Stimulated activated CD4-positive, alpha-beta T cell treated with anti-CD3 and anti-CD28 coated beads, Interleukin-4, amount 100 ng/mL, for 4 hours (primary cell): ENCODE results near the gene RPS3.
A peak's percentile ranks its signal among the peaks of the same experiment; 100 is the strongest.
"Not testable (repeated sequence)": the region's sequence is repeated elsewhere in the genome, so short reads cannot be mapped to it uniquely, and the experiment has no call there.

Experiments
- DNase-seq, 2 experiments: peaks; one replicate each; pipeline ENCODE4 v3.0.0-alpha.2; 2020

The RPS3 gene

GRCh38 chr11:75380716-75381420 lies 18.4 kb upstream of the RPS3 start:
- no peak for DNase-seq

DNA sequence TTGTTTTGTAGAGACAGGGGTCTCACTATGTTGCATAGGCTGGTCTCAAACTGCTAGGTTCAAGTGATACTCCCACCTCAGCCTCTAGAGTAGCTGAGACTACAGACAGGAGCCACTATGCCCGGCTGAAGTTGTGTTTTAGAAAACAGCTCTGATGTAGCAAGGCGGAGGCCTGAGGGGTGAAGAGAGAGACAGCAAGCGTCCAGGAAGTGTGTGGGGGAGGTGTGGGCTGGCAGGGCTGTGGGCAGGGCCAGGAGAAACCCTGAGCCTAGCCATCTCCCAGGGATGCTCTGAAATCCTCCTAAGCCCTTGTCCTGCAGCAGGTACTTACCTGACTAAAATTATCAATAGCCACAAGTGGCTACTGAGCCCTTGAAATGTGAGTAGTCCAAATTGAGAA lies 16.1 kb upstream of the RPS3 start:
- DNase-seq = peak in 1 of 2 experiments; percentile 22

DNA sequence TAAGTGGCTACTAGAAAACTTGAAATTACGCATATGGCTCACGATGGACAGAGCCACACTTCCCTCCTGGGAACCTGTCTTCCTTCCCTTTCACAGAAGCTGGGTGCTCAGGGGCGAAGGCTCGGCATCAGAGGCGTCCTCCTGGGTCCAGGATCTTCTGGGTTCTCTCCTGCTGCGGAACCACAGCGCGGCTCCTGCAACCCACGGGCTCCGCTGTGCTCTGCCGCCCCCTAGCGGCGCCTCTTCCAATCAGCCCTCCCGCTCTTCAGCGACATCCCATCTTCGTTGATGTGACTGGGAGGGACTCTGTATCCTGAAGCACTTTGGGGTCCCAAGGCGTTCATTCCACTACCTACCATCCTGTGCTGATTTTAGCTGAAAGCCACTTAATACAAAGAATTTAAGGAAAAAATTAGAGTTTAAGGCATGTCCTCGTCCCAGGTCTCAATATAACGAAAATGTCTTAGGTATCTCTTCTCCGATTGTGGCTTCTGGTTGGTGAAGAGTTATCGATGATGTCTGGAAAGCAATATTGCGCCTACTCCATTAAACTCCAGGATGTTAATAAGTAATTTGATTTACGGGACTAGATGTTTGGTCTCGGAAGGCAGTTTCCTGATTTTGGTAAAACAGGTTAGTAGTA lies 14.8 kb upstream of the RPS3 start:
- peak; percentile 64 to 81 for DNase-seq

DNA sequence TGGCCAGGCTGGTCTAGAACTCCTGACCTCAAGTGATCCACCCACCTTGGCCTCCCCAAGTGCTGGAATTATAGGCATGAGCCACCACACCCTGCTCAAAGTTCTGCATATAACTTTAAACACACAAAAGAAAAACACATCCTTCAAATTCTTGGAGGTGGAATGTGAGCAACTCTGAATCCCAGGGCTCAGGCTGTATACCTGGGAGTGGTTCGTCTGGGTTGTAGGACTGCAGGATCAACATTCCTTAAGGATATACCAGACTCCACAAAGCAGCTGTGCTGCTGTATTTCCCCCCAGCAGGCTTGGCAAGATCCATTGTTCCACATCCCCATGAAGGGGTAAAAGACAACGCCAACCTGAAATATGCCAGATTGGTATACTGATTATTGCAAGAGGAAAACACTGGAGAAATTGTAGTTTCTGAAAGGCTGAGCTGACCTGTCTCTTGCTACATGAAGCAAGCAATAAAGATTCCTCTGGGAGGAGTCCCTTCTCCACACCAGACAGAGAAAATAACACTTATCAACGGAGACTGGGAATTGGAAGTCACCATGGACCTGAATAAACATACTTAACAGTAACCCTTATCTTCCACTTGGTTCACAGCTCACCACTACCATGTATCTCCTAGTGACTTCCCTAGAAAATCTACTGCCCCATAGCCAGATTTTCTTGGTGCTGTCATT lies 12.2 kb upstream of the RPS3 start:
- DNase-seq = no peak

DNA sequence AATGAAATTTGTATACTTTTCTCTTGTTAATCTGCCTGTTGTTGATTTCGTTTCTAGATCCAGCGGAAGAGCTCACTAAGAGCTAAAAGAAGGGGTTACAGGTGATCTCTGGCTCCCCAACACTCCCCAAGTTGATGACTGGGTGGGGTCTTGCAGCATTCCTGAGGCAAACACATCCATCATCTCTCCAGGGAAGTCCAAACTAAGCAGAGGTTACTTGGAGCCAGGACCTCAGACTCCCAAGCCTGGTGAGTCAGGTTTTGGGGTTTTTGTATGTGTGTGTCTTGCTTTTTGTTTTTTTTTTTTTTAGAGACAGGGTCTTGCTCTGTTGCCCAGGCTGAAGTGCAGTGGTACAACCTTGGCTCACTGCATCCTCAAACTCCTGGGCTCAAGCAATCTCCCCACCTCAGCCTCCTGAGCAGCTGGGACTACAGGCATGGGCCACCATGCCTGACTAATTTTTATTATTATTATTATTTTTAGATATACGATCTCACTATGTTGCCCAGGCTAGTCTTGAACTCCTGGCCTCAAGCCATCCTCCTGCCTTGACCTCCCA lies 11.5 kb upstream of the RPS3 start:
- DNase-seq = no peak

DNA sequence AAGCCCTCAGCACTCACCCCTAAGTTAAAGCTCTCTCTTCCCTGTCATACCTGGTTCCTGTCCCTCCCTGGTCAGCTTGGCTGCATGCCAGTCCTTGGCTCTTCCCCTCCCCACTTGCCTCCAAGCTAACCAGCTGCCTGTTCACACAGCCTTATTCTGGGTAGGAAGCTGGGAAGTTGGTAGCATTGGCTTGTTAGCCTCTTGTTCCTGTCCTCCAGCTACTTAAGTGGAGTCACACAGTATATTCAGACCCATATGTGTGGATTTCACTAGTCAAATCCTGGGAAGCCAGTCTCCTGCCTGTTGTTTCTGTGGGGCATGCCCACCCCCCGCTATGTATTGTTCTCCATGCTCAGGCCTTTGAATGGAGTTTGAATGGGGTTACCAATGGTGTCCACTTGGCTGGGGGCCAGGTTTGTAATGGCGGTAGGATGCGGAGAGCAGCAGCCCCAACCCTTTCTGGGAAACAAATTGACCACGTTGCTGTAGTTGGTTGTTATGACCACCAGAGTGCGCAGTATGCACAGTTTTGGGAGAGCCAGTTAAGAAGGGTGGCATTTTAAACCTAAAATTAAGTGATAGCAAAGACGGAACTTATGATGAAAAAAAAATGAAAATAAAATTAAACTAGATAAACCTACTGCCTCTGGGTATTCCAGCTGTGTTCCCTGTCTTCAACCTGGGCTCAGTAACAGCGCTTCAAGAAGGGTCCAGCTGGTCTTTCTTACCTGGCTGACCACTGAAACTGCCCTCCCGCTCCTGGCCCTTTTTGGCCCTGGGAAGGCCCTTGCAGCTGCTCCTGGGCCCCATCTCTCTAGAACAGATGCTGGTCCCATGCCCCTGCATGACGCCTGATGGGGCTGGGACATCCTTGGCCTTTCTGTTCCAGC lies 10.7 kb upstream of the RPS3 start:
- DNase-seq = peak; percentile 49 to 62

GRCh38 chr11:75389276-75389605 lies 10.1 kb upstream of the RPS3 start:
- no peak for DNase-seq

DNA sequence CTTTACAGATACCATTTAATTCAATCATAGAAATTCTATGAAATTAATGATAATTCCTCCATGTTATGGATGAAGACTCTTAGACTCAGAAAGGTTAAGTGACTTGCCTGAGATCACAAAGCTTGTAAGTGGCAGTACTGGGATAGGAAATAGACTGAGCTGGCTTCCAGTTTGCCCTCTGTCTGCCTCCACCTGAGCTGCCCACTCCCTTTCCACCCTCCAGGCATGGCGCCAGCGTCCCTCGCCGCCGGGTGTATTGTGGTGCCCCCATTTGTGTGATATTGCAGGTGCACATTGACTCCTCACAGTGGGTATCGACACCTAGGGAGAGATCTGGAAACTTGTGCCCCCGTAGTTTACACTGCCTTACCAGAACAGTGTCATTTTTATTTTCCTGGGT lies 9.4 kb upstream of the RPS3 start:
- DNase-seq = no peak

GRCh38 chr11:75394085-75394840 lies 5.1 kb upstream of the RPS3 start:
- DNase-seq = no peak

GRCh38 chr11:75398906-75399305 lies 412 bp upstream of the RPS3 start:
- DNase-seq = no peak

DNA sequence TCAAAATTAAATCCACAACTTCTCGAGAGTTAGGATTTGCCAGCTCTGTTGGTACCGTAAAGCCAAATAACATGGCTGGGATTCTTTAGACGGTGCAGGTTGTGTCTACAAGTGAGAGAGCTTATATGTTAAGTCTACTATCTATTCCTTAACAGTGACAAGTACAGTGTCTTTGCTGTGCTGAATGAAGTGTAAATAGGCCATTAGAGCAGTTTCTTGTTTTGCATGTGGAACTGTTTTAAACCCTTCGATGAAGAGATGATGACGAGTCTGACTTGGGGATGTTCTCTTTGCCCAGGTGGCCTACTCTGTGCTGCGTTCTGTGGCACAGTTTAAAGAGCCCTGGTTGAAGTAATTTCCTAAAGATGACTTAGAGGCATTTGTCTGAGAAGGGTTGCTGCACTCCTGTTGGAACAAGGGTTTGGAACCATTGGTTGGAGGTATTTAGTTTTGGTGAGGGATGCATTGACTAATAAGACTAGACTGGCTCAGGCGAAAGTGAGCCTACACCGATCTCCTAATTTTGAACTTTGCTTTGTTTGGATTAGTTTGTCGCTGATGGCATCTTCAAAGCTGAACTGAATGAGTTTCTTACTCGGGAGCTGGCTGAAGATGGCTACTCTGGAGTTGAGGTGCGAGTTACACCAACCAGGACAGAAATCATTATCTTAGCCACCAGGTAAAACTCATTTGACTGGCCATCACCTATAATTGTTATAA lies 988 bp downstream of the RPS3 start:
- DNase-seq = no peak

DNA sequence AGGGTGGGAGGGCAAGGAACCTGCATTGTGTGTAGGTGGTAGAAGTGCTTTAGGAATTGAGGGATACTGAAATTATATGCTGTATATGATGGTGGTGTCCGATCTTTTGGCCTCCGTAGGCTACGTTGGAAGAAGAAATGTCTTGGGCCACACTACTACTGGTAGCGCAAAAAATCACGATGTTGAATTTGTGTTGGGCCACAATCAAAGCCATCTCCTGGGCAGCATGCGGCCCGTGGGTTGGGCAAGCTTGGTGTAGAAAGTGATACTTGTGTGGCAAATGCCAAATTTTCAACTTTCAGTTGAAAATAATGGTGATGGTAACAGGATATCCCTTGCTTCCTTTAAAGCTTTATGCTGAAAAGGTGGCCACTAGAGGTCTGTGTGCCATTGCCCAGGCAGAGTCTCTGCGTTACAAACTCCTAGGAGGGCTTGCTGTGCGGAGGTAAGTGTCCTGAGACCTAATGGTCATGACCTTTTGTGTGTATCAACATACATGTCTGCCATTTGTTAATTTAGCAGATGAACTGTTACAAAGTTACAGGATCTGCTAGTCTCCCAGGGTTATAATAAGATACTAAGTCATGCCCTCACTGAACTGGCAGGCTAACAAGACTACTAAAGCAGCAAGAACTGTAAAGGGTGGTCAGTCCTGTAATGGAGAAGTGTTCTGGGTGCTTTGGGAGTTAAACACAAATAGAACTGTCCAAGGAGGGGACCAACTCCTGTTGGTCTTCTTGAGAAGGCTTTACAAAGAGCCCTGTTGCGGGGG lies 2.9 kb downstream of the RPS3 start:
- no peak for DNase-seq

- no peak for DNase-seq
Measured at GRCh38 chr11:75403037-75403436, 3.7 kb downstream of the RPS3 start.

DNA sequence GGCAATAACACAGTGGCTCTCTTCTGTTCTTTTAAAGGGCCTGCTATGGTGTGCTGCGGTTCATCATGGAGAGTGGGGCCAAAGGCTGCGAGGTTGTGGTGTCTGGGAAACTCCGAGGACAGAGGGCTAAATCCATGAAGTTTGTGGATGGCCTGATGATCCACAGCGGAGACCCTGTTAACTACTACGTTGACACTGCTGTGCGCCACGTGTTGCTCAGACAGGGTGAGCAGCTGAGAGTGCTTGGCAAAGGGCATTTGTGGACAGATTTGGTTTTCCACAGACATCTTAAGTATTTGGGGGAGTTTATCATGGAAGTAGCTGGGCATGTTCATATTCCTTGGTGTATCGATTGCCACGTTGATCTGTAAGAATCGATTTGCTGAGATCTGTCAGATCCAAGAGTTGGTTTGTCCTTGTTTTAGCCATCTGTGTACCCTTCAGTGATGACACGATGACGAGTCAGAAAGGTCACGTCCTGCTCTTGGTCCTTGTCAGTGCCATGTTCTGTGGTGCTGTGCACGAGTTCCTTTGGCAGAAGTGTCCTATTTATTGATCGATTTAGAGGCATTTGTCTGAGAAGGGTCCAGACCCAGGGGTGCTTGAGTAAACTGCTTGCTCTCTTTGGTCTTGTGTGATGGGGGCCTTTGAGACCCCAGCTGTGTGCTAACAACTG lies 4.8 kb downstream of the RPS3 start:
- DNase-seq = no peak

GRCh38 chr11:75406338-75406777 lies 7.0 kb downstream of the RPS3 start:
- DNase-seq = no peak

- no peak for DNase-seq
Measured at GRCh38 chr11:75408957-75409219, 9.6 kb downstream of the RPS3 start.

DNA sequence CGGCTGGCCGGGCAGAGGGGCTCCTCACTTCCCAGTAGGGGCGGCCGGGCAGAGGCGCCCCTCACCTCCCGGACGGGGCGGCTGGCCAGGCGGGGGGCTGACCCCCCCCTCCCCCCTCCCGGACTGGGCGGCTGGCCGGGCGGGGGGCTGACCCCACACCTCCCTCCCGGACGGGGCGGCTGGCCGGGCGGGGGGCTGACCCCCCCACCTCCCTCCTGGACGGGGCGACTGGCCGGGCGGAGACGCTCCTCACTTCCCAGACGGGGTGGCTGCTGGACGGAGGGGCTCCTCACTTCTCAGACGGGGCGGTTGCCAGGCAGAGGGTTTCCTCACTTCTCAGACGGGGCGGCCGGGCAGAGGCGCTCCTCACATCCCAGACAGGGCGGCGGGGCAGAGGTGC lies 10.7 kb downstream of the RPS3 start:
- DNase-seq = not testable (repeated sequence)

GRCh38 chr11:75413146-75413545 lies 13.8 kb downstream of the RPS3 start:
- not testable (repeated sequence) for DNase-seq

DNA sequence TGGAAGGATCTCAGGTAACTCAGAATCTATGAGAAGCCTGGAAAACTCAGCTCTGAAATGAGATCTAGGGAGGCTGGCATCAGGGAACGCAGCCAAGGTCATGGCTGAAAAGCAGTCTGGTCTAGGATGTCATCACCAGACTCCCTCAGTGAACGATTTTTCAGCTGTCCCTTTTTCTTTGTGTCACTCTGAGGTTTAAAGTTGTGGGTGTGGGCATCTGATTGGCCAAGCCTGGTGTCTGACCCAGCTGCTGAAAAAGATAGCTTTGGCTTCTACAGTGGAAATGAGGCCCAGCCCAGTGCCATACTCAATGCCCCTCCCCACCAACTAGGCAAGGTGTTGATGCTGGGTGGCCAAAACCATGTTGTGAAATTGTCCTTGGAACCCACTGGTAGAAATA lies 14.5 kb downstream of the RPS3 start:
- no peak for DNase-seq
